GM12872 (cell line): ENCODE results near the gene ANOS1.

Experiments
- CTCF ChIP-seq: IDR thresholded peaks from 3 replicates; pipeline ENCODE4 v1.5.1; 2011; ENCODE audit warnings: low read depth, mild to moderate bottlenecking, low read length, moderate library complexity; ENCODE audit not compliant: insufficient read depth

Gene ANOS1

GRCh38 chrX:8726031-8726652 lies 5.8 kb downstream of the ANOS1 start:
- no peak for TF ChIP-seq CTCF

GRCh38 chrX:8724300-8724699 lies 7.6 kb downstream of the ANOS1 start:
- TF ChIP-seq CTCF = no peak; the same call in 2 of the 3 replicates

DNA sequence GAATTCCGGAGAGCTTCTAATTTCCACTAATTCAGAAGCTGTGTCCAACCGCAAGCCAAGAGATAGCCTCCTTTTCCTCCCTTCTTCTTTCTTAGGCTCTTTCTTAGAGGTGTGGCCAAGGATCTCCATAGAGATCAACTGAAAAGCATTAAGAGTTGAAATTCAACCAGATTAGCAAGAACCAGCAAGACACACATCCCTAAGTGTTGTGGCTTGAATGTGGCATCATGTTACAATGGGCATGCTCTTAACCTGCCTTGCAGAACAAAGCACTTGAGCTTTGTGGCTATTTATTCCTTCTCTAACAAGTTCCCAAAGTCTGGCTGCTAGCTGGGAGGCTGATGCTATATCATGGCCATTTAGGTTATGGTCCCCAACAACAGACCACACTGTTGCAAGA lies 10.4 kb downstream of the ANOS1 start:
- TF ChIP-seq CTCF = no peak

GRCh38 chrX:8720136-8720535 lies 11.8 kb downstream of the ANOS1 start:
- no peak for TF ChIP-seq CTCF

- no peak for TF ChIP-seq CTCF
These were observed 14.6 kb downstream of the ANOS1 start for GRCh38 chrX:8717354-8717753.

DNA sequence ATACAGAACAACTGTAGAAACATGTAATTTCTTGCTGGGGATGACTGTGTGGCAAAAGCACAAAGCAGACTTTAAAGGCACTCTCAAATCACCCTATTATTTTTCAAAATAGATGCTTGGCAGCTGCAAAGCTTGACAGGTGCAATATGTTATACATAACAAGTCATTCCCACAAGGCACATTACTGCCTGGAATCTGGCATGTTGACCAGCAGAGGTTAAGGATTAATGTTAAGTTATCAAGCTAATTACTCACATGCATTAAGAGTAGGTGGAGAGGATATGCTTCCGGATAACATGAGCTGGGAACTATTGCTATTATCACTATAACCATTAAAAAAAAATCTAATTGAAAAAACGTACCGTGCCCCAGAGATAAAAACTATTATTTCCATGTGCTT lies 17.8 kb downstream of the ANOS1 start:
- no peak for TF ChIP-seq CTCF

DNA sequence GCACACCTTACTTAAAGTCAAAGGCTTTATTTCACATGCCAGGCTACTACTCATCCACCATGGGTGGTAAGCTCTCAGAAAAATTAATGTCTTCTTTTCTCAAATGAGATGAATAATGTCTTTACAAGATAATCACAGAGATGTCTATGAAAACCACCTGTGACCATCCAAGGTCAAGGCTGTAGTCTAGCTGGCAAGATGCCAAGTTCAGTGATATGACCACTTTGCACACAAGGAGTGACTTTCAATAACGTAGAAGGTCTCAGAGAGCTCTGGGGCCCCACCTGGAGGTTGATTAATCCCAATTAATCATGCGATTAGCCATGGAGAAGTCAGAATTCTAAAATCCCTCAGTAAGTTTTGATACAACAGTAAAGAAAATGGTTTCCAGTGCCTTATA lies 20.5 kb downstream of the ANOS1 start:
- TF ChIP-seq CTCF = no peak
